ENCODE results near the gene DCTN2. TPM values are rescaled to one million over a fixed set of nuclear protein-coding genes. Genes with fewer than 3 reads are reported as not detected.
"Not testable (repeated sequence)": the region's sequence is repeated elsewhere in the genome, so short reads cannot be mapped to it uniquely, and the experiment has no call there.

DCTN2 gene
- total RNA-seq, 1 donor from 2014 or later, result 103 TPM

DNA sequence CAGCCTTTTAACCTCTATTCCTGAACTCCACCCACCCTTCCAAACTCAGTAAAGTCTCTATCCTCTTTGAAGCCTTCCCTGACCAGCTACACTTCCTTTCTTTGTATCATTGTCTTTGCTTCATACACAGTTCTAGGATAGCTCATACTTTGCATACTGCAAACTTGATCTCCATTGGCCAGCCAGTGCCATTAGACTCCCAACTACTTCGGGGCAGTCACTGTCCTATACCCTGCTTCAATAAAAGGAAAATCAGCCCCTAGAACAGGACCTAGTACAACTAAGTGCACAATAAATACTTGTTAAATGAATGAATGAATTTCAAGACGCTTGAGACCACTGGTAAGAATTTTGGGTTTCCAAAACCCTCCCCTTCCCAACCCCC is 43.5 kb upstream of the DCTN2 start:
- Mint-ChIP-seq H3K4me1 (peaks cover 16% of the 10 kb centered on the region), H3K4me3 (peak overlapping the region; percentile 88), H3K27ac (peak overlapping the region; percentile 50), H3K9me3 (no peaks in the 10 kb centered on the region), H3K36me3 (peaks cover 3% of the 10 kb centered on the region), H3K27me3 (ENCODE audit: low read depth) (peaks cover 3% of the 10 kb centered on the region)
- DNase-seq (ENCODE audit: low spot score in 2 of 2, unreplicated experiment in 2 of 2), result no peak
- no peak for TF ChIP-seq CTCF (IDR thresholded peaks at IDR 0.05; ENCODE audit: unreplicated experiment)

DNA sequence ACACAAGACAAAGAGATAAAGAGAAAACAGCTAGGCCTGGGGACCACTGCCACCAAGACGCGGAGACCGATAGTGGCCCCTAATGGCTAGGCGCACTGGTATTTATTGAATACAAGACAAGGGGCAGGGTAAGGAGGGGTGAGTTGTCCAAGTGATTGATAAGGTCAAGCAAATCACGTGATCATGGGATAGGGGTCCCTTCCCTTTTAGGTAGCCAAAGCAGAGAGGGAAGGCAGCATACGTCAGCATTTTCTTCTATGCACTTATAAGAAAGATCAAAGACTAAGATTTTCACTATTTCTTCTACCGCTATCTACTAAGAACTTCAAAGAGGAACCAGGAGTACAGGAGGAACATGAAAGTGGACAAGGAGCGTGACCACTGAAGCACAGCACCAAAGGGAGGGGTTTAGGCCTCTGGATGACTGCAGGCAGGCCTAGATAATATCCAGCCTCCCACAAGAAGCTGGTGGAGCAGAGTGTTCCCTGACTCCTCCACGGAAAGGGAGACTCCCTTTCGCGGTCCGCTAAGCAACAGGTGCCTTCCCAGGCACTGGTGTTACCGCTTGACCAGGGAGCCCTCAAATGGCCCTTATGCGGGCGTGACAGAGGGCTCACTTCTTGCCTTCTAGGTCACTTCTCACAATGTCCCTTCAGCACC is 42.1 kb upstream of the DCTN2 start:
- H3K27me3 Mint-ChIP-seq (ENCODE audit: low read depth); H3K4me3 Mint-ChIP-seq; H3K27ac Mint-ChIP-seq; DNase-seq (ENCODE audit: low spot score in 2 of 2, unreplicated experiment in 2 of 2); H3K9me3 Mint-ChIP-seq; H3K36me3 Mint-ChIP-seq: not testable (repeated sequence)
- peaks cover 16% of the 10 kb centered on the region for H3K4me1 Mint-ChIP-seq

- H3K36me3 Mint-ChIP-seq, result no peaks in the 10 kb centered on the region
- no peak overlapping the region for H3K4me3 Mint-ChIP-seq
- no peak for TF ChIP-seq CTCF (IDR thresholded peaks at IDR 0.05; ENCODE audit: unreplicated experiment)
- H3K9me3 Mint-ChIP-seq, result no peaks in the 10 kb centered on the region
- peaks cover 20% of the 10 kb centered on the region for H3K27me3 Mint-ChIP-seq (ENCODE audit: low read depth)
- DNase-seq (ENCODE audit: low spot score in 2 of 2, unreplicated experiment in 2 of 2), result no peak
- peaks cover 10% of the 10 kb centered on the region for H3K4me1 Mint-ChIP-seq
- H3K27ac Mint-ChIP-seq, result no peak overlapping the region
Measured at GRCh38 chr12:57586832-57587429, 39.9 kb upstream of the DCTN2 start.

DNA sequence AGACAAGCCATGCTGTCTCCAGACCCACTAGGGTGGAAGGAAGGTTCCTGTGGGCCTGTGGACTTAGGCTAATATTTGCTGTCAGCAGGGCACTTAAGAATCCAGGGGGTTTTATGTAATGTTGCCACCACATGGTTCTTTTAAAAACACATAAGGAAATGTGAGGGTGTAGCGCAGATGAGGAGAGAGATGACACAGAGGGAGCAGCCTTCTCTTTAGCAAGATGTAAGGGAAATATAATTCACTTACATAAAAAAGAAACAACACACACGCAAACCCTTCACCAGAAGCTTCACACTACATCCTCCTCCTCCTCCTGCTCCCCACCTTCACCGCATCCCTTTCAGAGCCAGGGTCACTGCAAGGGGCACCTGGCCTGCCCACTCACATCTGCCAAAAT is 39.1 kb upstream of the DCTN2 start:
- Mint-ChIP-seq H3K4me1 (peaks cover 6% of the 10 kb centered on the region), H3K27ac (no peak overlapping the region), H3K4me3 (no peak overlapping the region), H3K36me3 (no peaks in the 10 kb centered on the region), H3K9me3 (no peaks in the 10 kb centered on the region), H3K27me3 (ENCODE audit: low read depth) (peaks cover 28% of the 10 kb centered on the region)
- no peak for DNase-seq (ENCODE audit: low spot score in 2 of 2, unreplicated experiment in 2 of 2)
- no peak for TF ChIP-seq CTCF (IDR thresholded peaks at IDR 0.05; ENCODE audit: unreplicated experiment)

GRCh38 chr12:57585156-57585555 is 38.2 kb upstream of the DCTN2 start:
- H3K4me1 Mint-ChIP-seq, result no peaks in the 10 kb centered on the region
- no peak for TF ChIP-seq CTCF (IDR thresholded peaks at IDR 0.05; ENCODE audit: unreplicated experiment)

DNA sequence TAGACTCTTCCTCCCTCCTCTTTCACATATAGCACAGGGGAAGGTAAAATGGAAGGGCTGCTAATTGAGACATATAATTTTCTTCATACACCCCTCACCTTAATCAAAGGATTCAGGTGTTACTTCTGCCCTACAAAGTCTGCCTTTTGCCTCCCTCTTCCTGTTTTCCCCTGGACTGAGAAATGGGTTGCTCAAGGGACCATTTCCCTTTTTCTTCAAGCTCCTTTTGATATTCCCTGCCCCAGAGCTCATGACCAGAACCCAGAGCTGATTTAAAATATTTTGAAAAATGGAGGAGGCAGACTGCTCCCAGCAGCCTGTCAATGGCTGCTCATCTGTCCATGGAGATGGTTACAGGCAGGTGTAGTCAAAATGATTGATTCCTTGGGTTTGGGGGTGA is 37.7 kb upstream of the DCTN2 start:
- no peak for DNase-seq (ENCODE audit: low spot score in 2 of 2, unreplicated experiment in 2 of 2)
- Mint-ChIP-seq H3K9me3 (no peaks in the 10 kb centered on the region), H3K4me3 (no peak overlapping the region), H3K4me1 (no peaks in the 10 kb centered on the region), H3K27ac (no peak overlapping the region), H3K27me3 (ENCODE audit: low read depth) (peaks cover 35% of the 10 kb centered on the region), H3K36me3 (no peaks in the 10 kb centered on the region)
- no peak for TF ChIP-seq CTCF (IDR thresholded peaks at IDR 0.05; ENCODE audit: unreplicated experiment)

More at GRCh38 chr12:57585156-57585555, 38.2 kb upstream of the DCTN2 start:
- H3K4me3 Mint-ChIP-seq, result no peak overlapping the region
- H3K9me3 Mint-ChIP-seq, result no peaks in the 10 kb centered on the region
- peaks cover 34% of the 10 kb centered on the region for H3K27me3 Mint-ChIP-seq (ENCODE audit: low read depth)
- H3K36me3 Mint-ChIP-seq, result no peaks in the 10 kb centered on the region
- DNase-seq (ENCODE audit: low spot score in 2 of 2, unreplicated experiment in 2 of 2), result no peak
- H3K27ac Mint-ChIP-seq, result no peak overlapping the region

All from mesothelial cell of epicardium (in vitro differentiated cells).